Vagina (tissue), 2 donors: Measurements from ENCODE around the gene DCC.

ENCODE experiments used
- POLR2AphosphoS5 ChIP-seq, 2 donors: sonication (generic); formaldehyde crosslinking; IDR thresholded peaks; one replicate each; pipeline ENCODE4 v1.9.0; 2017; ENCODE audit warnings: antibody characterized with exemption in 2 of 2, mild to moderate bottlenecking in 2 of 2, low read depth in 1 of 2; ENCODE audit not compliant: insufficient read depth in 1 of 2
- TF ChIP-seq, protein P1 (sequence below), 3 experiments: fragments of 450-650 bp in 2 of 3; fragments of 200-600 bp in 1 of 3; sonication (generic) in 1 of 3; IDR thresholded peaks; one replicate each; pipeline ENCODE4 v1.5.1; 2017 to 2019; ENCODE audit warnings: antibody characterized with exemption in 3 of 3, mild to moderate bottlenecking in 2 of 3, moderate library complexity in 2 of 3

DNA sequence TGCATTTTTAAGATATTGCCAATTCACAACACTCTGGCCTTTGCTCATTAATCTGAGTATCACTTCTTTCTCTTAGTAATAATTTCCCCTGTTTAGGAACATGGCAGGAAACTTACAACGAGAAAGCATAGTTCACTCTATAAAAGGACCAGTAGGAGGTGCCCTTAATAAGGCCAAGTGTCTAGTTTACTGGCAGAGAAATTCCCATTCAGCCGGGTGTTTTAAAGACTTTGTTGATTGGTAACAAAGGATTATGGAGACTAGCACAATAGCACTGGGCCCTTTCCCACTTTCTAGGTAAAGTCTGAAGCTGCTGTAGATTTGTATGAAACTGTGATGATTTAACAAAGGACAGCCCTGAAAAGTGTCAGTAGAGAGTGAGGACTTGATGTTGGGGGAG lies 3.1 kb downstream of the DCC start:
- TF ChIP-seq POLR2AphosphoS5 (IDR thresholded peaks at IDR 0.05; ENCODE audit: insufficient read depth in 1 of 2, low read depth in 1 of 2): no peak
- TF ChIP-seq, protein P1, sequence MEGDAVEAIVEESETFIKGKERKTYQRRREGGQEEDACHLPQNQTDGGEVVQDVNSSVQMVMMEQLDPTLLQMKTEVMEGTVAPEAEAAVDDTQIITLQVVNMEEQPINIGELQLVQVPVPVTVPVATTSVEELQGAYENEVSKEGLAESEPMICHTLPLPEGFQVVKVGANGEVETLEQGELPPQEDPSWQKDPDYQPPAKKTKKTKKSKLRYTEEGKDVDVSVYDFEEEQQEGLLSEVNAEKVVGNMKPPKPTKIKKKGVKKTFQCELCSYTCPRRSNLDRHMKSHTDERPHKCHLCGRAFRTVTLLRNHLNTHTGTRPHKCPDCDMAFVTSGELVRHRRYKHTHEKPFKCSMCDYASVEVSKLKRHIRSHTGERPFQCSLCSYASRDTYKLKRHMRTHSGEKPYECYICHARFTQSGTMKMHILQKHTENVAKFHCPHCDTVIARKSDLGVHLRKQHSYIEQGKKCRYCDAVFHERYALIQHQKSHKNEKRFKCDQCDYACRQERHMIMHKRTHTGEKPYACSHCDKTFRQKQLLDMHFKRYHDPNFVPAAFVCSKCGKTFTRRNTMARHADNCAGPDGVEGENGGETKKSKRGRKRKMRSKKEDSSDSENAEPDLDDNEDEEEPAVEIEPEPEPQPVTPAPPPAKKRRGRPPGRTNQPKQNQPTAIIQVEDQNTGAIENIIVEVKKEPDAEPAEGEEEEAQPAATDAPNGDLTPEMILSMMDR (IDR thresholded peaks at IDR 0.05): no peak
